GM12891 (cell line): Measurements from ENCODE around the gene LTBR.

ENCODE experiments used
- POLR2AphosphoS5 ChIP-seq: IDR thresholded peaks from 2 replicates; pipeline ENCODE4 v1.6.1; 2011; ENCODE audit warnings: low read depth, low read length, control low read depth
- TAF1 ChIP-seq: IDR thresholded peaks from 2 replicates; pipeline ENCODE4 v1.6.1; 2011; ENCODE audit warnings: low read depth, low read length, control low read depth

GRCh38 chr12:6420364-6420763, 36.4 kb downstream of the LTBR start:
- TF ChIP-seq TAF1 = no peak
- no peak for TF ChIP-seq POLR2AphosphoS5
